Panc1 (cell line): Measurements from ENCODE around the gene ZNF749. TPM values are rescaled to one million over a fixed set of nuclear protein-coding genes. Genes with fewer than 3 reads are reported as not detected.

Experiments used
- ATAC-seq: fragments of 200-7000 bp; cut with Tn5 transposase; 2 replicates; pipeline ENCODE4 v1.9.1; 2020; ENCODE audit warnings: mild to moderate bottlenecking, moderate library complexity
- BruUV-seq: library from RNA; stranded (reverse); fragments of 400-500 nt; replicated peaks from 2 replicates; lab custom pipeline; 2021; lab: Mats Ljungman, UMichigan
- CTCF ChIA-PET: fragments of 300-600 bp; sonication (Branson Sonifier 250); formaldehyde crosslinking; loops from one replicate; lab custom pipeline; 2022; ENCODE audit warnings: antibody characterized with exemption; lab: Charles Lee
- POLR2A ChIA-PET: fragments of 300-600 bp; sonication (Branson Sonifier 250); formaldehyde crosslinking; loops from one replicate; lab custom pipeline; 2022; ENCODE audit warnings: antibody characterized with exemption; lab: Charles Lee
- DNase-seq: peaks from one replicate; pipeline ENCODE4 v3.0.0-alpha.2; 2010; ENCODE audit warnings: low read depth, low spot score
- H3K27ac ChIP-seq: 2 replicates; pipeline ENCODE4 v1.5.1; 2011; ENCODE audit warnings: mild to moderate bottlenecking, low read length, inconsistent platforms
- H3K27me3 ChIP-seq: fragments of 200-500 bp; sonication (Bioruptor generic); 2 replicates; pipeline ENCODE4 v1.6.0; 2014; ENCODE audit warnings: low read length, inconsistent platforms; ENCODE audit not compliant: control insufficient read depth, insufficient read depth
- H3K36me3 ChIP-seq: fragments of 200-500 bp; sonication (Bioruptor generic); 2 replicates; pipeline ENCODE4 v1.5.1; 2014; ENCODE audit warnings: inconsistent platforms, mild to moderate bottlenecking, low read length, moderate library complexity; ENCODE audit not compliant: control insufficient read depth, insufficient read depth
- H3K4me1 ChIP-seq: 2 replicates; pipeline ENCODE4 v1.5.1; 2011; ENCODE audit warnings: inconsistent platforms, mild to moderate bottlenecking, low read length, moderate library complexity; ENCODE audit not compliant: control insufficient read depth, insufficient read depth
- H3K4me3 ChIP-seq, 2 experiments: 2 replicates each; pipeline ENCODE4 v1.5.1; 2011 to 2012; ENCODE audit warnings: low read depth in 2 of 2, low read length in 2 of 2, mild to moderate bottlenecking in 2 of 2, inconsistent platforms in 1 of 2, moderate library complexity in 1 of 2
- H3K9me3 ChIP-seq: fragments of 200-500 bp; sonication (Bioruptor generic); 2 replicates; pipeline ENCODE4 v1.5.1; 2014; ENCODE audit warnings: low read depth, mild to moderate bottlenecking, inconsistent platforms, low read length, moderate library complexity; ENCODE audit not compliant: control insufficient read depth, insufficient read depth
- CTCF ChIP-seq: fragments of 450-650 bp; IDR thresholded peaks from 2 replicates; pipeline ENCODE4 v1.5.1; 2017; ENCODE audit warnings: mild to moderate bottlenecking
- POLR2AphosphoS5 ChIP-seq: IDR thresholded peaks from 2 replicates; pipeline ENCODE4 v1.6.1; 2012; ENCODE audit warnings: mild to moderate bottlenecking, low read depth, low read length, moderate library complexity
- REST ChIP-seq, 2 experiments: IDR thresholded peaks; 2 replicates each; pipeline ENCODE4 v1.6.1; 2011 to 2012; ENCODE audit warnings: low read depth in 2 of 2, control low read depth in 1 of 2, low read length in 1 of 2, mild to moderate bottlenecking in 1 of 2, moderate library complexity in 1 of 2; ENCODE audit not compliant: insufficient read depth in 1 of 2
- SIN3A ChIP-seq: IDR thresholded peaks from 2 replicates; pipeline ENCODE4 v1.6.1; 2012; ENCODE audit warnings: low read depth, mild to moderate bottlenecking, low read length, moderate library complexity, borderline replicate concordance; ENCODE audit not compliant: insufficient read depth
- TCF7L2 ChIP-seq: IDR thresholded peaks from 2 replicates; pipeline ENCODE4 v1.6.1; 2011; ENCODE audit warnings: mild to moderate bottlenecking, low read depth, low read length, inconsistent platforms
- in situ Hi-C: cut with HindIII; loops from 2 replicates; pipeline ENCODE4 v1.10.0; 2016; ENCODE audit warnings: low sequenced_read_pairs, low pct_unique_long_range_greater_than_20kb
- intact Hi-C: fragments of 100-400 bp; cut with micrococcal nuclease; formaldehyde crosslinking; loops from one replicate; pipeline ENCODE4 v1.10.0; 2022; ENCODE audit not compliant: unreplicated experiment
- total RNA-seq: library from RNA; stranded (reverse); gene quantifications from one replicate; pipeline ENCODE4 v1.2.1, GENCODE V29; 2021; ENCODE audit not compliant: unreplicated experiment

ZNF749 gene
- total RNA-seq, 1 experiment from 2014 or later = 21.3 TPM

DNA sequence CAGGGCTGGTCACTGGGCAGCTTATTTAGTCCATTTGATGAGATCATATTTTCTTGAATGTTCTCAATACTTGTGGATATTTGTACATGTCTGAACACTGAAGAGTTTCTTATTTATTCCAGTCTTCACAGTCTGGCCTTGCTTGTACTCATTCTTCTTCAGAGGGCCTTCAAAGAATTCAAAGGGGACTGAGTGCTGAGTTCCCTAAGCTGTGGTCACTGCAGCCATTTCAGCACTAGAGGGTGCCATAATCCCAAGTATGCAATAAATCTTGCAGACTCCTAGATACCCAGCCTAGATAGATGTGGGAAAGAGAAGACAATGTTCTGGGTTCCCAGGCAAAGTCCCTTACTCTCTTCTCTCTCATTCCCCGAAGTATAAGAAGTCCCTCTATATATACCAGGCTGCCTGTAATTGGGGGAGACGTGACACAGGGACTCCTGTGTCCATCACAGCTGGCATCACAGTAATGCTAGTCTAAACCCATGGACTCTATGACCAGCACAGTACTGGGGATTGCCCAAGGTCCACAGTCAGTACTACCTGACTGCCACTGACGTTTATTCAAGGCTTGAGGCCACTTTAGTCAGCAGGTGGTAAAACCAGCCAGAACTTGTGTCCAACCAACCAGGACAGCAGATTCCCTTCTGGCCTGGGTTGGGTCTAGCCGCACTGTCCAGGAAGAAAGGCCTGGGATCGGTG, 30.7 kb downstream of the ZNF749 start:
- in situ Hi-C loops (no loop called here), intact Hi-C loops (no loop called here)
- Histone ChIP-seq H3K4me3 (no peak overlapping the region), H3K36me3 (no peaks in the 10 kb centered on the region), H3K27ac (no peak overlapping the region), H3K9me3 (peaks cover 55% of the 10 kb centered on the region), H3K27me3 (no peaks in the 10 kb centered on the region), H3K4me1 (no peaks in the 10 kb centered on the region)
- CTCF ChIA-PET = interaction anchor here (0.6 kb wide), 1 partner anchor 32 kb away, joined by 7 read pairs; no protein-coding TSS in a partner anchor
- no TSS peak for BruUV-seq
- no peak for TF ChIP-seq TCF7L2
- TF ChIP-seq CTCF = peak; percentile 72
- DNase-seq = no peak
- POLR2A ChIA-PET = interaction anchor here (0.6 kb wide), 2 partner anchors 180 to 207 kb away, joined by 3 to 15 read pairs; no protein-coding TSS in a partner anchor
- ATAC-seq = peak; percentile 88

DNA sequence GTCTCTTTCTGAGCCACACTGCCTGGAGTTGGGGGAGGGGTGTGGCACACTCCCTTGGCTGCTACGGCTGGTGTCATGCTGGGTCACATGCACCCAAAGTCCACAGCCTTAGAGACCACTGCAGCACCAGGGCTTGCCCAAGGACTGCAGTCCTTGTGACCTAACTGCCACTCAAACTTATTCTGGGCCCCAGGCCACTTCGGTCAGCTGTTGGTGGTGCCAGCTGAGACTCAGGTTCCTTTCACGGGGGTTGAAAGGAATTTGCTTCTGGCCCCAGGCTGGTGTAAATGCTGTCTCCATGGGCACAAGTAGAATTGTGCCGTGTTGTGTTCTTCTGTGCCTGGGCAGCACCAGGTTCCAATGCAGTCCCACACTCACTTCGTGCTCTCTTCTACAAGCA, 31.4 kb downstream of the ZNF749 start:
- H3K27ac ChIP-seq = no peak overlapping the region
- no peak overlapping the region for H3K4me3 ChIP-seq
- DNase-seq (no peak), ATAC-seq (no peak)
- TF ChIP-seq POLR2AphosphoS5 (no peak), CTCF (no peak), SIN3A (no peak), TCF7L2 (no peak), REST (IDR thresholded peaks at IDR 0.05; ENCODE audit: insufficient read depth in 1 of 2, low read depth in 2 of 2, low read length in 1 of 2) (no peak)
- H3K27me3 ChIP-seq = no peaks in the 10 kb centered on the region
- H3K36me3 ChIP-seq = no peaks in the 10 kb centered on the region
- ChIA-PET POLR2A (interaction anchor here (0.6 kb wide), 1 partner anchor 180 kb away, joined by 3 read pairs; no protein-coding TSS in a partner anchor), CTCF (no interaction called here)
- no peaks in the 10 kb centered on the region for H3K4me1 ChIP-seq
- no TSS peak for BruUV-seq
- in situ Hi-C loops (no loop called here), intact Hi-C loops (no loop called here)
- peaks cover 58% of the 10 kb centered on the region for H3K9me3 ChIP-seq
